ENCODE measurements around the gene GREB1. TPM values are rescaled to one million over a fixed set of nuclear protein-coding genes. Genes with fewer than 3 reads are reported as not detected.

Gene GREB1
- total and polyA plus RNA-seq, 2 of the 13 experiments (the other 11 are each of a cell fraction or from before 2014, with no cell fraction given), result 31.3 to 61.2 TPM

- TF ChIP-seq HNRNPLL (IDR thresholded peaks at IDR 0.05; ENCODE audit: low read depth, low read length, poor library complexity, severe bottlenecking), result peak; percentile 28
- 0 out of 2 replicates have a peak, but pooled peaks have one; percentile 51 for TF ChIP-seq ZHX1 (CRISPR knock-in tag; IDR thresholded peaks at IDR 0.05; ENCODE audit: low read depth)
- TF ChIP-seq ZMAT5 (CRISPR knock-in tag; IDR thresholded peaks at IDR 0.05; ENCODE audit: borderline replicate concordance, low read depth), result no peak
- peak; percentile 29 for TF ChIP-seq TEAD3 (CRISPR knock-in tag; optimal IDR thresholded peaks at IDR 0.05; ENCODE audit: borderline replicate concordance)
- no peak for TF ChIP-seq TGIF2 (CRISPR knock-in tag; IDR thresholded peaks at IDR 0.05)
- TF ChIP-seq CREB3 (CRISPR knock-in tag; IDR thresholded peaks at IDR 0.05), result no peak
- no peak for TF ChIP-seq ZFAT (CRISPR knock-in tag; conservative IDR thresholded peaks at IDR 0.05)
- TF ChIP-seq RBM22 (optimal IDR thresholded peaks at IDR 0.05; ENCODE audit: low read length), result peak; percentile 90
- 0 out of 2 replicates have a peak, but pooled peaks have one; percentile 41 for TF ChIP-seq ZNF598 (CRISPR knock-in tag; IDR thresholded peaks at IDR 0.05; ENCODE audit: borderline replicate concordance)
- TF ChIP-seq ATAD3A (CRISPR knock-in tag; IDR thresholded peaks at IDR 0.05), result no peak
- 0 out of 2 replicates have a peak, but pooled peaks have one; percentile 14 for TF ChIP-seq RBFOX2 (IDR thresholded peaks at IDR 0.05; ENCODE audit: low read depth, low read length)
- peak; percentile 38; the same call in 1 of the 2 replicates for TF ChIP-seq GATAD2A (CRISPR knock-in tag; IDR thresholded peaks at IDR 0.05)
- TF ChIP-seq RAD51 (IDR thresholded peaks at IDR 0.05; ENCODE audit: borderline replicate concordance), result no peak
- no peak for TF ChIP-seq ZFP62 (CRISPR knock-in tag; IDR thresholded peaks at IDR 0.05)
- no peak for TF ChIP-seq ARHGAP35 (CRISPR knock-in tag; IDR thresholded peaks at IDR 0.05; ENCODE audit: borderline replicate concordance)
- TF ChIP-seq ZUFSP (CRISPR knock-in tag; IDR thresholded peaks at IDR 0.05; ENCODE audit: borderline replicate concordance), result no peak
- peak; percentile 14; the same call in 1 of the 2 replicates for TF ChIP-seq POLR2G (IDR thresholded peaks at IDR 0.05; ENCODE audit: low read depth, low read length)
- peak; percentile 97 for TF ChIP-seq AGO2 (optimal IDR thresholded peaks at IDR 0.05; ENCODE audit: low read depth, low read length)
- TF ChIP-seq ZNF710 (CRISPR knock-in tag; IDR thresholded peaks at IDR 0.05; ENCODE audit: borderline replicate concordance), result no peak
- no peak for TF ChIP-seq TBX3 (IDR thresholded peaks at IDR 0.05; ENCODE audit: borderline replicate concordance)
- no peak for TF ChIP-seq HOXA3 (CRISPR knock-in tag; IDR thresholded peaks at IDR 0.05)
These were observed 59.1 kb downstream of the GREB1 start (continued) for GRCh38 chr2:11592671-11593574.

Data from HepG2 (cell line).